ENCODE data around the gene FYB1.

- TF ChIP-seq, protein P1, sequence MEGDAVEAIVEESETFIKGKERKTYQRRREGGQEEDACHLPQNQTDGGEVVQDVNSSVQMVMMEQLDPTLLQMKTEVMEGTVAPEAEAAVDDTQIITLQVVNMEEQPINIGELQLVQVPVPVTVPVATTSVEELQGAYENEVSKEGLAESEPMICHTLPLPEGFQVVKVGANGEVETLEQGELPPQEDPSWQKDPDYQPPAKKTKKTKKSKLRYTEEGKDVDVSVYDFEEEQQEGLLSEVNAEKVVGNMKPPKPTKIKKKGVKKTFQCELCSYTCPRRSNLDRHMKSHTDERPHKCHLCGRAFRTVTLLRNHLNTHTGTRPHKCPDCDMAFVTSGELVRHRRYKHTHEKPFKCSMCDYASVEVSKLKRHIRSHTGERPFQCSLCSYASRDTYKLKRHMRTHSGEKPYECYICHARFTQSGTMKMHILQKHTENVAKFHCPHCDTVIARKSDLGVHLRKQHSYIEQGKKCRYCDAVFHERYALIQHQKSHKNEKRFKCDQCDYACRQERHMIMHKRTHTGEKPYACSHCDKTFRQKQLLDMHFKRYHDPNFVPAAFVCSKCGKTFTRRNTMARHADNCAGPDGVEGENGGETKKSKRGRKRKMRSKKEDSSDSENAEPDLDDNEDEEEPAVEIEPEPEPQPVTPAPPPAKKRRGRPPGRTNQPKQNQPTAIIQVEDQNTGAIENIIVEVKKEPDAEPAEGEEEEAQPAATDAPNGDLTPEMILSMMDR (conservative IDR thresholded peaks at IDR 0.05; ENCODE audit: low read depth, low read length), result no peak
- TF ChIP-seq EZH2 (IDR thresholded peaks at IDR 0.05; ENCODE audit: low read length, unreplicated experiment) (no peak), EZH2phosphoT487 (IDR thresholded peaks at IDR 0.05; ENCODE audit: borderline replicate concordance, low read length) (no peak)
Measured at GRCh38 chr5:39114155-39114554, 105.2 kb downstream of the FYB1 start.

All from PC-3 (cell line).